DND-41 (cell line): ENCODE data around the gene LTF.
A peak's percentile ranks its signal among the peaks of the same experiment; 100 is the strongest.
"Not testable (repeated sequence)": the region's sequence is repeated elsewhere in the genome, so short reads cannot be mapped to it uniquely, and the experiment has no call there.

Experiments
- ATAC-seq: fragments of 200-7000 bp; cut with Tn5 transposase; 3 replicates; pipeline ENCODE4 v1.9.1; 2021; ENCODE audit warnings: low read depth; ENCODE audit not compliant: insufficient read depth
- DNase-seq: peaks from one replicate; pipeline ENCODE4 v3.0.0-alpha.2; 2020
- H2AFZ ChIP-seq: 2 replicates; pipeline ENCODE4 v1.6.0; 2012; ENCODE audit warnings: low read depth, low read length
- H3K27ac ChIP-seq: 2 replicates; pipeline ENCODE4 v1.5.1; 2012; ENCODE audit warnings: low read length, inconsistent platforms
- H3K27me3 ChIP-seq: fragments of 200-600 bp; sonication (generic); 2 replicates; pipeline ENCODE4 v1.6.0; 2012; ENCODE audit warnings: low read length, mild to moderate bottlenecking, inconsistent platforms; ENCODE audit not compliant: insufficient read depth, poor library complexity
- H3K36me3 ChIP-seq: 2 replicates; pipeline ENCODE4 v1.5.1; 2012; ENCODE audit warnings: low read length, inconsistent platforms; ENCODE audit not compliant: insufficient read depth
- H3K4me1 ChIP-seq: 2 replicates; pipeline ENCODE4 v1.5.1; 2012; ENCODE audit warnings: mild to moderate bottlenecking, low read length; ENCODE audit not compliant: insufficient read depth
- H3K4me2 ChIP-seq: 2 replicates; pipeline ENCODE4 v1.6.0; 2012; ENCODE audit warnings: mild to moderate bottlenecking, moderate library complexity, low read length, inconsistent platforms; ENCODE audit not compliant: insufficient read depth
- H3K4me3 ChIP-seq, 2 experiments: fragments of 200-600 bp in 1 of 2; shearing (Covaris generic) in 1 of 2; 2 replicates each; pipeline ENCODE4 v1.5.1; 2012 to 2016; ENCODE audit warnings: inconsistent platforms in 2 of 2, low read length in 2 of 2, mild to moderate bottlenecking in 2 of 2, low read depth in 1 of 2, moderate library complexity in 1 of 2
- H3K79me2 ChIP-seq: 2 replicates; pipeline ENCODE4 v1.6.0; 2012; ENCODE audit warnings: low read length, inconsistent platforms; ENCODE audit not compliant: insufficient read depth
- H3K9ac ChIP-seq: 2 replicates; pipeline ENCODE4 v1.6.0; 2012; ENCODE audit warnings: low read depth, mild to moderate bottlenecking, inconsistent platforms, low read length, moderate library complexity
- H3K9me3 ChIP-seq: 2 replicates; pipeline ENCODE4 v1.5.1; 2012; ENCODE audit warnings: low read length, moderate library complexity, mild to moderate bottlenecking, inconsistent platforms; ENCODE audit not compliant: insufficient read depth, severe bottlenecking
- H4K20me1 ChIP-seq: 2 replicates; pipeline ENCODE4 v1.6.0; 2012; ENCODE audit warnings: low read length; ENCODE audit not compliant: insufficient read depth
- CTCF ChIP-seq: IDR thresholded peaks from 2 replicates; pipeline ENCODE4 v1.5.1; 2012; ENCODE audit warnings: borderline replicate concordance, low read length, moderate library complexity, mild to moderate bottlenecking; ENCODE audit not compliant: poor library complexity, severe bottlenecking; ENCODE audit errors: extremely low read depth

LTF gene

GRCh38 chr3:46427404-46427803 is 37.3 kb downstream of the LTF start:
- not testable (repeated sequence) for H2AFZ ChIP-seq, H3K79me2 ChIP-seq, ATAC-seq, H3K4me3 ChIP-seq, H4K20me1 ChIP-seq, H3K36me3 ChIP-seq, H3K9ac ChIP-seq, H3K27me3 ChIP-seq, H3K9me3 ChIP-seq, H3K4me2 ChIP-seq
- TF ChIP-seq CTCF, result peak; percentile 50
- Histone ChIP-seq H3K27ac (peak overlapping the region; percentile 73), H3K4me1 (peaks cover 32% of the 10 kb centered on the region)
- DNase-seq, result peak; percentile 42

GRCh38 chr3:46426476-46426875 is 38.2 kb downstream of the LTF start:
- H3K27me3 ChIP-seq, H3K4me3 ChIP-seq, H4K20me1 ChIP-seq, H3K9me3 ChIP-seq, H3K9ac ChIP-seq, H2AFZ ChIP-seq, H3K79me2 ChIP-seq, H3K36me3 ChIP-seq: not testable (repeated sequence)
- peak; percentile 12 for TF ChIP-seq CTCF
- Histone ChIP-seq H3K4me2 (0 out of 2 replicates have a peak overlapping the region, but pooled peaks have one; percentile 0), H3K27ac (peak overlapping the region; percentile 73), H3K4me1 (peaks cover 31% of the 10 kb centered on the region)
- ATAC-seq (peak; percentile 68), DNase-seq (peak; percentile 76)

GRCh38 chr3:46423588-46423987 is 41.1 kb downstream of the LTF start:
- no peak overlapping the region for H2AFZ ChIP-seq
- ATAC-seq (no peak), DNase-seq (no peak)

More at GRCh38 chr3:46423588-46423987, 41.1 kb downstream of the LTF start:
- Histone ChIP-seq H3K9ac (no peak overlapping the region), H3K4me2 (no peak overlapping the region), H3K36me3 (no peaks in the 10 kb centered on the region), H3K27ac (peak overlapping the region; percentile 43; the same call in 1 of the 2 replicates), H4K20me1 (no peaks in the 10 kb centered on the region), H3K27me3 (no peaks in the 10 kb centered on the region), H3K79me2 (no peaks in the 10 kb centered on the region), H3K9me3 (no peaks in the 10 kb centered on the region), H3K4me1 (peaks cover 31% of the 10 kb centered on the region), H3K4me3 (no peak overlapping the region)
- TF ChIP-seq CTCF, result no peak
